ENCODE data around the gene PCDHGA12.
"Not testable (repeated sequence)": the region's sequence is repeated elsewhere in the genome, so short reads cannot be mapped to it uniquely, and the experiment has no call there.

DNA sequence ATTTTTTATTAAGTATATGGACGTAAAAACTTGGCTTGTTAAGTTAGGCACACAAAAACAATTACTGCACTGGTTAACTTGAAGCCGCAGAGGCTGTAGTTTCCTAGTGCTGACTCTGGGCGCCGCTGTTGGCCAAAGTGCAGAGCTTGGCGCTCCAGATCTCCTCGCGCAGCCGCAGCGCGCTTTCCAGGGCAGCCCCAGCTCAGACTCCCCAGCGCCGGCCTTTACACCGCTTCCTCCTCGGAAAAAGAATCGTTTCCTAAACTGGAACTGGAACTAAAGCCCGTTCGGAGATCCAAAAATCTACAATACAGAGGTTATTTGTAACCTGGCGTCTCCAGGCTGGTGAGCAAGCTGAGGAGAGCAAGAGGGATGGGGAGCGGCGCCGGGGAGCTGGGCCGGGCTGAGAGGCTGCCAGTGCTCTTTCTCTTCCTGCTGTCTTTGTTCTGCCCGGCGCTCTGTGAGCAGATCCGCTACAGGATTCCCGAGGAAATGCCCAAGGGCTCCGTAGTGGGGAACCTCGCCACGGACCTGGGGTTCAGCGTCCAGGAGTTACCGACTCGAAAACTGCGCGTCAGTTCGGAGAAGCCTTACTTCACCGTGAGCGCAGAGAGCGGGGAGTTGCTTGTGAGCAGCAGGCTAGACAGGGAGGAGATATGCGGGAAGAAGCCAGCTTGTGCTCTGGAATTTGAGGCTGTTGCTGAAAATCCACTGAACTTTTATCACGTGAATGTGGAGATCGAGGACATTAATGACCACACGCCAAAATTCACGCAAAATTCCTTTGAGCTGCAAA, 32.4 kb upstream of the PCDHGA12 start, which contains the start of gene PCDHGB5:
- not testable (repeated sequence) for TF ChIP-seq POLR2A (IDR thresholded peaks at IDR 0.05; ENCODE audit: low read depth, low read length); POLR2AphosphoS5 (IDR thresholded peaks at IDR 0.05; ENCODE audit: low read depth, low read length); TAF1 (IDR thresholded peaks at IDR 0.05; ENCODE audit: borderline replicate concordance, low read depth, low read length)
